ENCODE data around the gene FGD2. TPM values are rescaled to one million over a fixed set of nuclear protein-coding genes. Genes with fewer than 3 reads are reported as not detected.
A peak's percentile ranks its signal among the peaks of the same experiment; 100 is the strongest.

FGD2 gene
- total and polyA plus RNA-seq, 2 of the 8 experiments (the other 6 are each of a cell fraction or from before 2014, with no cell fraction given): 0.12 to 0.32 TPM

DNA sequence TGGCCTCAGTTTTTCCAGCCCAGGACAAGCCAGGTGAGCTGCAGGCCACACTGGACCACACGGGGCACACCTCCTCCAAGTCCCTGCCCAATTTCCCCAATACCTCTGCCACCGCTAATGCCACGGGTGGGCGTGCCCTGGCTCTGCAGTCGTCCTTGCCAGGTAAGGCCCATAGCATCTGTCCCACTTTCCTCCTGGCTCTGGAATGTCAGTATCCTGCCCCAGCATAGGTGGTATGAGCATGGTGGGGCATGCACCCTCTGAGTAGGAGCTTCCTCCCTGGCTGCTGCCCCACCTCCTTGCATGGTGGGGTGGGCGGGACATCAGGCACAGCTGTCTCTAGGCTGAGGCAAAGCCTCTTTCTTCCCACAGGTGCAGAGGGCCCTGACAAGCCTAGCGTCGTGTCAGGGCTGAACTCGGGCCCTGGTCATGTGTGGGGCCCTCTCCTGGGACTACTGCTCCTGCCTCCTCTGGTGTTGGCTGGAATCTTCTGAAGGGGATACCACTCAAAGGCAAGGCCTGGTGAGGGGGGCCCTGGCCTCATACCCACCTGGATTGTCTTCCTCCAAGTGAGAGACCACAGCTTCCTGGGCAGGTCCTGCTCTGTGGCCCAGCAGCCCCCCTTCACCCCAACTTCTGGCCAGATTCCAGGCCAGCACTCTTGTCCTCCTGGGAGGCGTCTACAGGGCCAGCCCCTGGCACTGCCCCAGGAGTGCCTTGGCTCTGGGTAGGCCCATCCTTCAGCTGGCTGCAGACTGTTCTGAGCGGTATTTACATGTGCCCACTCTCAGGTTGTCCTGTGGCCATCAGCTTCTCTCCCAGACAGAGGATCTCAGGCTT, 41.8 kb upstream of the FGD2 start:
- 0 out of 2 replicates have a peak overlapping the region, but pooled peaks have one; percentile 19 for H2AK5ac ChIP-seq (ENCODE audit: low read depth, low read length)
- H3K9ac ChIP-seq (replicated peaks in 1 of 4; ENCODE audit: extremely low read depth in 1 of 4, low read depth in 3 of 4, low read length in 3 of 4): no peak overlapping the region; a peak in 3 of 7 replicates
- H3K27ac ChIP-seq (ENCODE audit: low read depth, low read length): no peak overlapping the region; the same call in 1 of the 2 replicates
- FAIRE-seq: no peak
- no peak overlapping the region for H2BK120ac ChIP-seq (replicated peaks; ENCODE audit: low read depth, low read length)
- H2BK5ac ChIP-seq (ENCODE audit: low read depth, low read length): peak overlapping the region; percentile 44; the same call in 1 of the 2 replicates
- H3K36me3 ChIP-seq (ENCODE audit: control insufficient read depth in 2 of 4, insufficient read depth in 4 of 4, low read length in 3 of 4): peaks cover 0 to 15% (median 9%) of the 10 kb centered on the region in 4 experiments; a peak in 6 of 8 replicates
- H2BK15ac ChIP-seq (ENCODE audit: low read length): 0 out of 2 replicates have a peak overlapping the region, but pooled peaks have one; percentile 36
- H3K79me1 ChIP-seq (ENCODE audit: low read depth, low read length): no peaks in the 10 kb centered on the region
- H3K27me3 ChIP-seq (replicated peaks in 1 of 4; ENCODE audit: control insufficient read depth in 3 of 4, extremely low read depth in 1 of 4, insufficient read depth in 3 of 4, low read length in 3 of 4): no peaks in the 10 kb centered on the region
- H2BK20ac ChIP-seq (ENCODE audit: low read length): no peak overlapping the region
- no peak overlapping the region for H3K4me3 ChIP-seq (ENCODE audit: extremely low read depth in 1 of 4, insufficient read depth in 2 of 4, low read depth in 3 of 4, low read length in 4 of 4)
- no peaks in the 10 kb centered on the region for H3K79me2 ChIP-seq (ENCODE audit: control insufficient read depth in 1 of 2, insufficient read depth in 2 of 2, low read length in 2 of 2)
- H4K5ac ChIP-seq (ENCODE audit: insufficient read length, low read depth, low read length): no peak overlapping the region
- TF ChIP-seq POU5F1 (IDR thresholded peaks at IDR 0.05; ENCODE audit: low read depth, low read length): no peak
- TF ChIP-seq TBP (IDR thresholded peaks at IDR 0.05; ENCODE audit: low read depth, low read length): no peak
- no peak for TF ChIP-seq TCF12 (IDR thresholded peaks at IDR 0.05; ENCODE audit: low read depth, low read length)
- TF ChIP-seq, protein P1, sequence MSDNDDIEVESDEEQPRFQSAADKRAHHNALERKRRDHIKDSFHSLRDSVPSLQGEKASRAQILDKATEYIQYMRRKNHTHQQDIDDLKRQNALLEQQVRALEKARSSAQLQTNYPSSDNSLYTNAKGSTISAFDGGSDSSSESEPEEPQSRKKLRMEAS (IDR thresholded peaks at IDR 0.05): no peak
- 0 out of 2 replicates have a peak, but pooled peaks have one; percentile 8 for TF ChIP-seq TEAD4 (IDR thresholded peaks at IDR 0.05; ENCODE audit: low read depth, low read length)
- no peak for TF ChIP-seq EGR1 (IDR thresholded peaks at IDR 0.05; ENCODE audit: borderline replicate concordance, low read depth, low read length)
- no peak for TF ChIP-seq BCL11A (IDR thresholded peaks at IDR 0.05; ENCODE audit: low read depth in 2 of 2, low read length in 2 of 2)
- TF ChIP-seq, protein P2, sequence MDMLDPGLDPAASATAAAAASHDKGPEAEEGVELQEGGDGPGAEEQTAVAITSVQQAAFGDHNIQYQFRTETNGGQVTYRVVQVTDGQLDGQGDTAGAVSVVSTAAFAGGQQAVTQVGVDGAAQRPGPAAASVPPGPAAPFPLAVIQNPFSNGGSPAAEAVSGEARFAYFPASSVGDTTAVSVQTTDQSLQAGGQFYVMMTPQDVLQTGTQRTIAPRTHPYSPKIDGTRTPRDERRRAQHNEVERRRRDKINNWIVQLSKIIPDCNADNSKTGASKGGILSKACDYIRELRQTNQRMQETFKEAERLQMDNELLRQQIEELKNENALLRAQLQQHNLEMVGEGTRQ (IDR thresholded peaks at IDR 0.05; ENCODE audit: low read length): no peak
- H3K23me2 ChIP-seq (ENCODE audit: low read depth, low read length): no peaks in the 10 kb centered on the region
- H3K56ac ChIP-seq (replicated peaks; ENCODE audit: insufficient read length, low read depth, low read length): no peak overlapping the region
- no peaks in the 10 kb centered on the region for H3K9me3 ChIP-seq (ENCODE audit: insufficient read depth in 2 of 2, low read depth in 1 of 2, low read length in 1 of 2)
- no peak overlapping the region; the same call in 1 of the 2 replicates for H2AFZ ChIP-seq (ENCODE audit: low read length)
- peak overlapping the region; percentile 30; the same call in 1 of the 2 replicates for H2BK12ac ChIP-seq (ENCODE audit: low read depth, low read length)
- 0 out of 4 replicates have a peak overlapping the region, but pooled peaks of 1 of the 2 experiments have one; percentile 10 for H3K4me2 ChIP-seq (ENCODE audit: insufficient read depth in 1 of 2, low read depth in 2 of 2, low read length in 2 of 2)
- H3K4me1 ChIP-seq (replicated peaks in 1 of 4; ENCODE audit: control insufficient read depth in 3 of 4, insufficient read depth in 4 of 4, low read length in 3 of 4): peaks cover 0 to 8% (median 5%) of the 10 kb centered on the region in 4 experiments; a peak in 5 of 7 replicates
- ChIA-PET CTCF (ENCODE audit: partially characterized antibody) (interaction anchor here (0.6 to 2.9 kb wide), 16 partner anchors 9 to 205 kb away, joined by 3 to 12 read pairs (median 4); partner anchors contain the start of gene PI16), POLR2A (ENCODE audit: partially characterized antibody) (interaction anchor here (0.8 to 2.3 kb wide), 2 partner anchors 22 to 50 kb away, joined by 4 to 8 read pairs; partner anchors contain the start of gene MTCH1)
- no peak overlapping the region for H3K23ac ChIP-seq (ENCODE audit: insufficient read length)
- no peak overlapping the region for H3K4ac ChIP-seq (replicated peaks; ENCODE audit: insufficient read length, low read depth, low read length)
- H4K20me1 ChIP-seq (replicated peaks in 1 of 2; ENCODE audit: control insufficient read depth in 1 of 2, insufficient read depth in 2 of 2, low read length in 2 of 2): peaks cover 0 to 4% of the 10 kb centered on the region in 2 experiments
- peak in 1 of 2 experiments; percentile 62 for DNase-seq (ENCODE audit: low read depth in 1 of 2, low spot score in 2 of 2)
- H3K18ac ChIP-seq (ENCODE audit: extremely low read depth, low read length): no peak overlapping the region
- H4K8ac ChIP-seq (ENCODE audit: extremely low read depth, insufficient read depth, low read length): peak overlapping the region; percentile 57
- peak overlapping the region; percentile 78 for H4K91ac ChIP-seq (replicated peaks; ENCODE audit: insufficient read length, low read length)
- WGBS, 2 experiments (ENCODE audit: extremely low coverage in 1 of 2, insufficient coverage in 1 of 2, insufficient read length in 1 of 2, insufficient replicate concordance in 2 of 2, low coverage in 1 of 2, low lambda C conversion rate in 2 of 2, missing lambda C conversion rate in 1 of 2): 80% methylated on average over 11 of the region's 11 CpGs; no CpG with 5 or more reads in 1 of the 2 experiments
- H3K14ac ChIP-seq (ENCODE audit: insufficient read length): no peak overlapping the region

Measured in H1 (cell line).